GM15510 (cell line): ENCODE results near the gene SLC1A3.

Experiments used
- POLR2A ChIP-seq: IDR thresholded peaks from 3 replicates; pipeline ENCODE4 v1.6.1; 2011; ENCODE audit warnings: borderline replicate concordance; ENCODE audit not compliant: insufficient read length; ENCODE audit errors: extremely low read depth

SLC1A3 gene

GRCh38 chr5:36593867-36594266, 12.5 kb upstream of the SLC1A3 start:
- TF ChIP-seq POLR2A, result no peak

DNA sequence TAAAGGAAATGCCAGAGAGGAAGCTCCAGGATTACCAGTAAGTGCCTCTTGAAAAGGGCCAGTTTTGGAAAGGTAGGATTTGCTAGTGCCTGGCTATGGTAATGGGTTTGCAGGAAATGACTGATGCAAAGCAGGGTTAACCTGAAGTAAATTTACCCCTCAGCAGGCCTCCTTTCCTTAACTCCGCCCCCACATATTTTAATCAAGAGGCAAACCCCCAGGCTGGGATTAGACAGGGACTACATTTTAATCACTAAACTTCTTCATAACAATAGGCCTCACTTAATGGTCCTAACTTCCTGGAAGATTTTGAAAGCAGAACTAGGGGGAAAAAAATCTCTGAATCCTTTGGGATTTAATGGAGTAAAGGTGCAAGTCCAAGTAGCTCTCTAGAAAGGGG, 10.2 kb upstream of the SLC1A3 start:
- no peak for TF ChIP-seq POLR2A

DNA sequence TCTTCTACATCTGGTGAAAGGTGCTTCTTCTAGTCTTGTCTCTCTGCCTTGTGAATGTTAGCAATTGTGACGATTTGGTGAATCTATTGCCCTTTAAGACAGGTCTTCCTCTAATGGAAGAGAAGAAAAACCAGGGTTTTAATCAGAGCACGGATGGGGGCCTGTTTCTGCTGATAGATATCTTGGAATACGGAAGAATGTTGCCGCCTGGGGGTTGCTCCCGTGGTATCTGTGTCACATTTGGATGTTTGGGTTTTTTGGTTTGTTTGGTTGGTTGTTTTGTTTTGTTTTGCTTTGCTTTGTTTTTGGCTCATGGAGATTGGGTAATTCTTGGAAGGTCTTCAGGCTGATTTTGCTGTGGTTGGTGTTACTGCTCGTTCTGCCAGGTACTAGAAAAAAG, 9.7 kb upstream of the SLC1A3 start:
- TF ChIP-seq POLR2A, result no peak

GRCh38 chr5:36598045-36598444, 8.4 kb upstream of the SLC1A3 start:
- no peak for TF ChIP-seq POLR2A

GRCh38 chr5:36599986-36600779, 6.2 kb upstream of the SLC1A3 start:
- TF ChIP-seq POLR2A, result no peak

DNA sequence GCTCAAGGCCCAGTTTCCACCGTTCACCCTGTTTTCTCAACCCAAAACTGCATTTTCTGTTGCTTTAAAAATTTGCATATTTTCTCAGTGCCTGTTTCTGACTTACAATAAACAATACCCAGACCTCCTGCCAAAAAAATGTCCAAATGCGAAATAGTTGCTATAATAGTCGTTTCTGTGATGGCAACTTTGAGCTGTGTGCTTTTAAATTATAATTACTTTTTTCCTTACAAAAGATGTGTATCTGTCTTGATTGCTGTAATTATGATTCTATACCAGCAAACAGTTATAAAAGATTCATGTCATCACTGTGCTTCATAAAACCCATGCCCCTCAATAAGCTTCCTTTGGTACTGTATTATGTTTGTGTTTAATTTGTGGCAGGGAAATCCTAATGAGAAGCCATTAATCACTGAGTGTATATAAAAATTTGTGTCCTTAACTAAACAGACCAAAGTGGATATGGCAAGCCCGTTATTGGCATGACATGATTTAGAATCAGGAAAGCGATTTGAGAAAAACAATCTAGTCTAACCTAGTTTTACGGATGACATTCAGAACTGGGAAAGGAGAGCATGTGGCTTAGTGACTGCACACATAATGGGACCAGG, 5.4 kb upstream of the SLC1A3 start:
- no peak for TF ChIP-seq POLR2A

- TF ChIP-seq POLR2A, result no peak
Measured at GRCh38 chr5:36602704-36603321, 3.6 kb upstream of the SLC1A3 start.

- no peak for TF ChIP-seq POLR2A
Measured at GRCh38 chr5:36605241-36605640, 1.2 kb upstream of the SLC1A3 start.

DNA sequence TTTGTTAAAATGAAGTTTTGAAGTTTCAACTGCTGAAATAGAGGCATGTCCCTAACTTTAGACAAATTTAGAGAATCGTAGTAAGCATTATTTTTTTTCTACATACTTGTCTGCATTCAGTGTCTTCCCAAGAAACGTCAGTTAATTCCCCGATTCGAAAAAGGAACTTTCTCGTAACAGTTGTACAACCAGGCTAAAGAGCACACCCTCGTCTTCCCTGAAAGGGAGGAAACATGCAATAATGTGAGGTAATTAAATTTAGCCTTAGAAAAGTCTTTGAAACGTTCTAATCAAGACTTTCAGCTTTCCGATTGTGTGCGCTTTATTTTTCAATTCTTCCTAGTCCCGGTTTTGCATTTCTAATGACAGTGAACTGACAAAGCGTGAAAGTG, 374 bp upstream of the SLC1A3 start:
- TF ChIP-seq POLR2A, result no peak

- no peak for TF ChIP-seq POLR2A
Measured at GRCh38 chr5:36607114-36607571, 737 bp downstream of the SLC1A3 start.

- TF ChIP-seq POLR2A, result no peak
Measured at GRCh38 chr5:36607838-36608783, 1.7 kb downstream of the SLC1A3 start.

DNA sequence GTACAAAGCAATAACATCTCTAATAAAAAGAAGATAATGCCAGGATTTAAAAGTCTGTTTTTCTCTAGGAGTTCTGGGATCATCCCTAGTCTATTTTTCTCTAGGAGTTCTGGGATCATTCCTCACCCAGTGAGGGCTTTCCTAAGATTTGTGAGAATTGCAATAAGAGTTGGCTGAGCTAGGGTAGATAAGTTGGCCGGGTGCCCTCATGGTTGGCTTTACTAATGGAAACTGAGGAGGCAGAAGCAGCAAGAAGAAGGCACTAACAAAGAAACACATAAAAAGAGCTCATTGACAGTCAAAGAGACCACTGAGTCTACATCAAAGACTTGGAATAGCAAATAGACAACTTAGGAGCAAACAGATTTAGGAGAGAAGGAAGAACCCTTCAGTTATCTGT, 4.2 kb downstream of the SLC1A3 start:
- TF ChIP-seq POLR2A, result no peak

- no peak for TF ChIP-seq POLR2A
Measured at GRCh38 chr5:36611520-36612274, 5.3 kb downstream of the SLC1A3 start.

DNA sequence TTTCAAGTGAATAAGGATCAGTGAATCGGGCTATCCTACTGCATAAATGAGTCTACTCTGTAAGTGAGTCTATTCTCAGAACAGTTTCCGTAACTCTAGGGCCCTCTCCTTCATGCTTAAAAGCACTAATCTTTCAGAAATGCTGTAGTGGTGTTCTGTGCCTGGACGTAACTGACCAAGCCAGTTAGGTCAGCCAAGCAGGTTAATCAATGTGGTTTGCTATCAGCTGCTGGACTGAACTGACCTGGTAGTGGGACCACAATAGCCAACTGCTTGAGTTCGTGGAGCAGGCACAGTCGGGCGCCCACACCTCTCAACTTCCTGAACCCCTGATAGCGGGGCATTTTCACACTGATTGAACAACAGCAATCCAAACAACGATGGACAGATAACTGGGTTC, 6.8 kb downstream of the SLC1A3 start:
- no peak for TF ChIP-seq POLR2A
